Loucy (cell line): ENCODE data around the gene MCF2L2.

Source experiments
- EZH2phosphoT487 ChIP-seq: fragments of 200-600 bp; IDR thresholded peaks from 2 replicates; pipeline ENCODE4 v1.6.1; 2018; ENCODE audit warnings: antibody characterized with exemption, mild to moderate bottlenecking, moderate library complexity, borderline replicate concordance
- TF ChIP-seq, protein P1 (sequence below): fragments of 200-600 bp; sonication (generic); conservative IDR thresholded peaks from 2 replicates; pipeline ENCODE4 v1.5.1; 2014; ENCODE audit warnings: mild to moderate bottlenecking, antibody characterized with exemption, low read length

DNA sequence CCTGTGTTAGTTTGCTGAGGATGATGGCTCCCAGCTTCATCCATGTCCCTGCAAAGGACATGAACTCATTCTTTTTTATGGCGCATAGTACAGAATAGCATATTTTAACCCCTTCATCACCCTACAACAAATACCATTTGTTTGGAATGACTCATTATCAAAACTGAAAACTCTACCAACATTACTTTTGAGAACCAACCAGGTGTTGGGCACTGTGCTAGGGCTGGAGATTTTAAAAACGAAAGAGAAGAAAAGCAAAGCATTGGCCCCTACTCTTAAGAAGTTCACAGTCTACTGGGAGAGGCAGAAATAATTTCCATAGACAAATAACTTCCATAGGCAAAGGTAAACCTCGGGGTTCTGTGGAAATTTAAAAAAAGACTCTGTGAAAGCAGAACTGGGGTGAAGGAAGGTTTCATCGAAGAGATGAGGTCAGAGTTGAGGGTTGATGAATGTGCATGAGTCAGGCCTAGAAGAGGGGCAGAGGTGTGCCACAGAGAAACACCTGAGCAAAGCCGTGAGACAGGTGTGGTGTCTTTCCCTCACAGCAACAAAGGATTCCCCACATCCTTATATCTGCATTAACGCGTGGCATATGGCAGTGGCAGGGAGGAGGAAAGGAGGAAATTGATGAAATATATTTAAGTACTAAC is 51.0 kb downstream of the MCF2L2 start:
- TF ChIP-seq, protein P1, sequence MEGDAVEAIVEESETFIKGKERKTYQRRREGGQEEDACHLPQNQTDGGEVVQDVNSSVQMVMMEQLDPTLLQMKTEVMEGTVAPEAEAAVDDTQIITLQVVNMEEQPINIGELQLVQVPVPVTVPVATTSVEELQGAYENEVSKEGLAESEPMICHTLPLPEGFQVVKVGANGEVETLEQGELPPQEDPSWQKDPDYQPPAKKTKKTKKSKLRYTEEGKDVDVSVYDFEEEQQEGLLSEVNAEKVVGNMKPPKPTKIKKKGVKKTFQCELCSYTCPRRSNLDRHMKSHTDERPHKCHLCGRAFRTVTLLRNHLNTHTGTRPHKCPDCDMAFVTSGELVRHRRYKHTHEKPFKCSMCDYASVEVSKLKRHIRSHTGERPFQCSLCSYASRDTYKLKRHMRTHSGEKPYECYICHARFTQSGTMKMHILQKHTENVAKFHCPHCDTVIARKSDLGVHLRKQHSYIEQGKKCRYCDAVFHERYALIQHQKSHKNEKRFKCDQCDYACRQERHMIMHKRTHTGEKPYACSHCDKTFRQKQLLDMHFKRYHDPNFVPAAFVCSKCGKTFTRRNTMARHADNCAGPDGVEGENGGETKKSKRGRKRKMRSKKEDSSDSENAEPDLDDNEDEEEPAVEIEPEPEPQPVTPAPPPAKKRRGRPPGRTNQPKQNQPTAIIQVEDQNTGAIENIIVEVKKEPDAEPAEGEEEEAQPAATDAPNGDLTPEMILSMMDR: no peak
- no peak for TF ChIP-seq EZH2phosphoT487
